PC-3 (cell line): ENCODE data around the gene TBC1D9.

Experiments used
- EZH2phosphoT487 ChIP-seq: fragments of 300-600 bp; sonication (generic); IDR thresholded peaks from 2 replicates; pipeline ENCODE4 v1.6.1; 2018; ENCODE audit warnings: mild to moderate bottlenecking, antibody characterized with exemption, low read length, borderline replicate concordance
- TF ChIP-seq, protein P1 (sequence below): fragments of 300-600 bp; sonication (generic); conservative IDR thresholded peaks from 2 replicates; pipeline ENCODE4 v1.5.1; 2017; ENCODE audit warnings: antibody characterized with exemption, low read depth, mild to moderate bottlenecking, low read length

DNA sequence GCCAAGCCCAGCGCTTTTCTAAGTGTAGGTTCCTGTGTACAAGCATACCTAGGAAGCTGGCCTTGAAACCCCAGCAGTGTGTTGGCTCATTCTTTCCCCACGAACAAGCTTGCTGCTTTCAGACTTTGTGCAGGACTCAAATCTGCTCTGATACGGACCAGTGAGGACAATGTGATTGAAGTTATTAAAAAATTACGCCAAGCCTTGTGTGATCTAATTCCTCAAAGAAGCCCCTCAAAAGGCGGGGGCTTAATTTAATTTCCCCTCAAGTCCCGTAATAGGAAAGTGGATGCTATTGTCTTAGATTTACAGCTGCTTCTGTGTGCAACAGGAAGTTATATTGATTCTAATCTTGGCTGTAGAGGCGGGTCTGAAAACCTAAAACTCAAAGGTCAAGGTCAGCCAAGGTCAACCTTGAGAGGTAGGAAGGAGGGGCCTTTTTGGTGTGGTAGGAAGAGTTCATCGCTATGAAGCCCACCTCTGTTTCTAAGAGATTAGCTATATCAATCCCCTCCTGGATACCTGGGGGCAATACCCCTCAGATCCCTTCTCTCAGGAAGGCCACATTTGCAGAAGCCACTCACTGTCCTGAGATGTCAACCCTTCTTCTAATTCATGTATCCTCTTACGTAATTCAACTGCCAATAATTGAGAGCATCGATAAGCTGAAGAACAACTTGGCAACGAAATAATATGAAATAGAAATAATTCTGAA lies 45.1 kb downstream of the TBC1D9 start:
- TF ChIP-seq EZH2phosphoT487 = no peak
- TF ChIP-seq, protein P1, sequence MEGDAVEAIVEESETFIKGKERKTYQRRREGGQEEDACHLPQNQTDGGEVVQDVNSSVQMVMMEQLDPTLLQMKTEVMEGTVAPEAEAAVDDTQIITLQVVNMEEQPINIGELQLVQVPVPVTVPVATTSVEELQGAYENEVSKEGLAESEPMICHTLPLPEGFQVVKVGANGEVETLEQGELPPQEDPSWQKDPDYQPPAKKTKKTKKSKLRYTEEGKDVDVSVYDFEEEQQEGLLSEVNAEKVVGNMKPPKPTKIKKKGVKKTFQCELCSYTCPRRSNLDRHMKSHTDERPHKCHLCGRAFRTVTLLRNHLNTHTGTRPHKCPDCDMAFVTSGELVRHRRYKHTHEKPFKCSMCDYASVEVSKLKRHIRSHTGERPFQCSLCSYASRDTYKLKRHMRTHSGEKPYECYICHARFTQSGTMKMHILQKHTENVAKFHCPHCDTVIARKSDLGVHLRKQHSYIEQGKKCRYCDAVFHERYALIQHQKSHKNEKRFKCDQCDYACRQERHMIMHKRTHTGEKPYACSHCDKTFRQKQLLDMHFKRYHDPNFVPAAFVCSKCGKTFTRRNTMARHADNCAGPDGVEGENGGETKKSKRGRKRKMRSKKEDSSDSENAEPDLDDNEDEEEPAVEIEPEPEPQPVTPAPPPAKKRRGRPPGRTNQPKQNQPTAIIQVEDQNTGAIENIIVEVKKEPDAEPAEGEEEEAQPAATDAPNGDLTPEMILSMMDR = no peak
